T-helper 17 cell (primary cell): ENCODE measurements around the gene TBC1D3C. TPM values are rescaled to one million over a fixed set of nuclear protein-coding genes. Genes with fewer than 3 reads are reported as not detected.
"Not testable (repeated sequence)": the region's sequence is repeated elsewhere in the genome, so short reads cannot be mapped to it uniquely, and the experiment has no call there.

Source experiments
- ATAC-seq: fragments of 150-1000 bp; cut with Tn5 transposase; 2 replicates; pipeline ENCODE4 v1.10.0; 2021; ENCODE audit warnings: mild to moderate bottlenecking, moderate library complexity
- DNase-seq, 3 donors: peaks; one replicate each; pipeline versions ENCODE4 v3.0.0 to v3.0.0-alpha.2; 2020 to 2021
- H3K9me3 ChIP-seq: one replicate; pipeline ENCODE4 v1.7.0; 2013; ENCODE audit warnings: low read length, mild to moderate bottlenecking; ENCODE audit not compliant: control insufficient read depth, poor library complexity, severe bottlenecking
- H3K27ac Mint-ChIP-seq: one replicate; pipeline ENCODE4 v1.8.0; 2022; ENCODE audit warnings: mild to moderate bottlenecking, moderate library complexity, mixed read lengths
- H3K27me3 Mint-ChIP-seq: one replicate; pipeline ENCODE4 v1.8.0; 2022; ENCODE audit warnings: mixed read lengths
- H3K36me3 Mint-ChIP-seq: one replicate; pipeline ENCODE4 v1.8.0; 2022; ENCODE audit warnings: low read depth, mixed read lengths
- H3K4me1 Mint-ChIP-seq: one replicate; pipeline ENCODE4 v1.8.0; 2022; ENCODE audit warnings: mild to moderate bottlenecking, mixed read lengths
- H3K4me3 Mint-ChIP-seq: one replicate; pipeline ENCODE4 v1.8.0; 2022; ENCODE audit warnings: mild to moderate bottlenecking, moderate library complexity, mixed read lengths
- total RNA-seq, 4 donors: library from RNA in 2 of 4; stranded (reverse) in 2 of 4; gene quantifications; one replicate each; pipeline ENCODE4 v1.2.3 and lab custom pipeline; 2022 to 2026

Gene TBC1D3C
- not detected for total RNA-seq
- total RNA-seq (lab: John Stamatoyannopoulos, UW) = 0 reads per million in 2 donors

DNA sequence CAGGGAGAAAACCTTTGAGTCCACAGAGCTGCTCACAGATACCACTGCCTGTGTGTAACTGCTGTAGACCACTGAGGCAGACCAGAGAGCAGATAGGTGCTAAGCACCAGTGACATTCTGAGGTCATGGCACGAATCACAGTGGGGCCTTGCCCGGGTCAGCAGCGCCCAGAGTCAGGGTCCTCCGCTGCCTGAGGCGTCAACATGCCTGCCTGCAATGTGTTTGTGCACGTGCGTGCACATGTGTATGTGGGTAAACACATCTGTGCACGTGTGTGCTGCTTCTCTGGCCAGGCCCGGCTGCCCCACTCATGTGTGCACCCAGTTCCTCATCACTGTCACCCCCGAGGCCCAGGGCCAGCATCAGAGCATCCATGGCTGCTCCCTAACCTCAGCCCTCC, at the start of gene TBC1D3C:
Gene TBC1D3C (minus strand): TSS at position 101 of the 400 bp plus-strand sequence. CDS start 1,568 bp downstream, outside the sequence.
- not testable (repeated sequence) for H3K4me1 Mint-ChIP-seq, DNase-seq, H3K4me3 Mint-ChIP-seq, H3K9me3 ChIP-seq, ATAC-seq, H3K36me3 Mint-ChIP-seq, H3K27ac Mint-ChIP-seq, H3K27me3 Mint-ChIP-seq

DNA sequence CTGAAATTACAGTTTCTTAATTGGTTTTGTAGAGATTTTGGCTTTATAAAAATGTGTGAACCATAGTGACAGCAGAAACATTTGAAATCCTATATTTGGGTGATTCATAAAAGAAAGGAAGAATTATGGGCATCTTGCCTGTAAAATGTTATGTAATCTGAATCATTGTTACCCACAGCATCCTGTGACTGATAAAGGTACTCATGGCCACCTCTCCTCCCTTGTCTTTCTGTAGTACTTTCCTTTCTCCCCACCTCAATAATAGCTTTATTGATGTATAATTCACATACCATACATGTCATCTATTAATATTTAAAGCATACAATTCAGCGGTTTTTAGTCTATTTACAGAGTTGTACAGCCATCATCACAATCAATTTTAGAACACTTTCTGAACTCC, 30.8 kb upstream of the TBC1D3C start:
- not testable (repeated sequence) for H3K4me3 Mint-ChIP-seq, H3K27ac Mint-ChIP-seq, H3K4me1 Mint-ChIP-seq, H3K36me3 Mint-ChIP-seq, H3K9me3 ChIP-seq, DNase-seq, ATAC-seq, H3K27me3 Mint-ChIP-seq

DNA sequence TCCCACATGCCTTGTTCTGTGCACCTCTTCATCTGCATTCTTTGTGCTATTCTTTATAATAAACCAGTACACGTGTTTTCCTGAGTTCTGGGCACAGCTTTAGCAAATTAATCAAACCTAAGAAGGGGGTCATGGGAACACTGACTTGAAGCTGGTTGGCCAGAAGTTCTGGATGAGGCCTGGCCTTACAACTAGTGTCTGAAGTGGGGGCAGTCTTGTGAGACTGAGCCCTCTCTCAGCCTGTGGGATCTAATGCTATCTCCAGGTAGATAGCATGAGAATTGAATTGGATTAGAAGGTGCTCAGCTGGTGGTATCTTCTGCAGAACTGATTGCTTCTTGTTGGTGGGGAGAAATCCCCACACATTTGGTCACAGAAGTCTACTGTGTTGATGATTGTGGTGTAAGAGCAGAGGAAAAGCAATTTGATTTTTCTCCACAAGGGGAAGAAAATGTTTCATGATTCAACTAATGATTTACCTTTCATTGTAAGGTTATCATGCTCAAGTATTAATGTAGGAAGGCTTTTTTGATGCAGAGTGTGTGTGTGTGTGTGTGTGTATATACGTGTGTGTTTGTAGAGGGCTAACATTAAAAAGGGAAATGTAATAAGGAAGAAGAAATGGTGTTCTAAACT, 25.7 kb upstream of the TBC1D3C start:
- not testable (repeated sequence) for H3K36me3 Mint-ChIP-seq, ATAC-seq, H3K4me1 Mint-ChIP-seq, H3K27ac Mint-ChIP-seq, H3K9me3 ChIP-seq, DNase-seq, H3K4me3 Mint-ChIP-seq, H3K27me3 Mint-ChIP-seq

DNA sequence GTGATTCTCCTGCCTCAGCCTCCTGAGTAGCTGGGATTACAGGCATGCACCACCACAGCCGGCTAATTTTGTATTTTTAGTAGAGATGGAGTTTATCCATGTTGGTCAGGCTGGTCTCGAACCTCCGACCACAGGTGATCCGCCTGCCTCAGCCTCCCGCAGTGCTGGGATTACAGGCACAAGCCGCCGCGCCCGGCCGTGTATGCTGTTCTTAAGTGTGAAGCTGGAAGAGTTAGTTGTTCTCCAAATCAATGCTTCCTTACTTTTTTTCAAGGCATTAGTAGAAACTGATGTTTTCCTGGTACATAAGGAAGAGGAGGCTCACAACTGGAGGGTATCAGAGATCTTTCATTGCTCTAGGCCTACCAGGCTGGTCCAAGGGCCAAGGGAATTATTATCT, 19.7 kb upstream of the TBC1D3C start:
- not testable (repeated sequence) for H3K4me3 Mint-ChIP-seq, H3K36me3 Mint-ChIP-seq, ATAC-seq, H3K27me3 Mint-ChIP-seq, H3K9me3 ChIP-seq, H3K27ac Mint-ChIP-seq, H3K4me1 Mint-ChIP-seq, DNase-seq

DNA sequence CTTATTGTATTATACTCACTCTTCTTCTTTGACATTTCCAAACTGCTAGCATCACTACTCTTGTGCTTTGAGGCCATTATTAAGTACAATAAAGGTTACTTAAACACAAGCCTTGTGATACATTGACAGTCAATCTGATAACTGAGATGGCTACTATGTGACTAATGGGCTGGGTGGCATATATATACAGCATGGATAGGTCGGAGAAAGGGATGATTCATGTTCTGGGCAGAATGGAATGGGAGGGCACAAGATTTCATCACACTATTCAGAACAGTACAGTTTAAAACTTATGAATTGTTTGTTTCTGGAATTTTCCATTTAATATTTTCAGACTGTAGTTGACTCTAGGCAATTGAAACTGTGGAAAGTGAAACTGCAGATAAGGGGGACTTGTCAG, 18.9 kb upstream of the TBC1D3C start:
- H3K4me3 Mint-ChIP-seq, H3K27me3 Mint-ChIP-seq, H3K9me3 ChIP-seq, H3K27ac Mint-ChIP-seq, DNase-seq, H3K4me1 Mint-ChIP-seq, ATAC-seq, H3K36me3 Mint-ChIP-seq: not testable (repeated sequence)

Other genes with a start within 250 kb of the TBC1D3C start
- gene TBC1D3K, start 144.2 kb downstream of the TBC1D3C start, total RNA-seq = not detected
- 10 to 100 TPM in 1 of 2 donors, under 1 TPM in 1; 0.16 to 10.8 TPM for gene TBC1D3L, start 79.6 kb downstream of the TBC1D3C start, total RNA-seq
- 1 to 10 TPM; 1.0 to 7.4 TPM for gene TBC1D3D, start 64.7 kb downstream of the TBC1D3C start, total RNA-seq
- not detected for gene TBC1D3E, start 59.3 kb upstream of the TBC1D3C start, total RNA-seq
- gene TBC1D3, start 123.9 kb upstream of the TBC1D3C start, total RNA-seq = 1 to 10 TPM in 1 of 2 donors, not detected in 1; 6.9 TPM
- gene MRPL45, start 228.5 kb upstream of the TBC1D3C start, total RNA-seq = 10 to 100 TPM; 17.4 to 17.7 TPM